Natural killer cell (primary cell): ENCODE data around the gene STX8. TPM values are rescaled to one million over a fixed set of nuclear protein-coding genes. Genes with fewer than 3 reads are reported as not detected.

ENCODE experiments used
- ATAC-seq, 3 donors: fragments of 150-1000 bp in 2 of 3; fragments of 200-7000 bp in 1 of 3; cut with Tn5 transposase; 1 replicate in 1 of 3; 2 replicates in 2 of 3; pipeline ENCODE4 v1.10.0; 2021; ENCODE audit warnings: mild to moderate bottlenecking in 2 of 3, moderate library complexity in 2 of 3
- DNase-seq, 2 donors: peaks; one replicate each; pipeline versions ENCODE4 v3.0.0 to v3.0.0-alpha.2; 2013 to 2021; ENCODE audit warnings: mixed read lengths in 1 of 2
- H3K27ac ChIP-seq: one replicate; pipeline ENCODE4 v1.5.1; 2013; ENCODE audit warnings: mild to moderate bottlenecking, low read length
- H3K27me3 ChIP-seq: one replicate; pipeline ENCODE4 v1.6.1; 2013; ENCODE audit warnings: low read length; ENCODE audit not compliant: control insufficient read depth, insufficient read depth
- H3K36me3 ChIP-seq: one replicate; pipeline ENCODE4 v1.6.1; 2013; ENCODE audit warnings: low read length; ENCODE audit not compliant: control insufficient read depth, insufficient read depth
- H3K4me1 ChIP-seq: one replicate; pipeline ENCODE4 v1.6.1; 2013; ENCODE audit warnings: low read length; ENCODE audit not compliant: control insufficient read depth, insufficient read depth
- H3K4me3 ChIP-seq: one replicate; pipeline ENCODE4 v1.5.1; 2013; ENCODE audit warnings: low read length
- H3K9me3 ChIP-seq: one replicate; pipeline ENCODE4 v1.6.1; 2013; ENCODE audit warnings: low read length; ENCODE audit not compliant: control insufficient read depth, insufficient read depth
- H3K27ac Mint-ChIP-seq, 2 donors: one replicate each; pipeline ENCODE4 v1.8.0; 2022; ENCODE audit warnings: mild to moderate bottlenecking in 2 of 2, mixed read lengths in 2 of 2, moderate library complexity in 1 of 2
- H3K27me3 Mint-ChIP-seq, 2 donors: one replicate each; pipeline ENCODE4 v1.8.0; 2022; ENCODE audit warnings: low read depth in 2 of 2, mixed read lengths in 2 of 2
- H3K36me3 Mint-ChIP-seq: one replicate; pipeline ENCODE4 v1.8.0; 2022; ENCODE audit warnings: mixed read lengths
- H3K4me1 Mint-ChIP-seq, 2 donors: one replicate each; pipeline ENCODE4 v1.8.0; 2022; ENCODE audit warnings: mixed read lengths in 2 of 2
- H3K4me3 Mint-ChIP-seq: one replicate; pipeline ENCODE4 v1.8.0; 2022; ENCODE audit warnings: mild to moderate bottlenecking, moderate library complexity, mixed read lengths
- H3K9me3 Mint-ChIP-seq, 2 donors: one replicate each; pipeline ENCODE4 v1.8.0; 2022; ENCODE audit warnings: mixed read lengths in 2 of 2
- CTCF ChIP-seq: fragments of 200-600 bp; IDR thresholded peaks from one replicate; pipeline ENCODE4 v1.8.0; 2022; ENCODE audit warnings: antibody characterized with exemption
- WGBS: methylation state at CpG from one replicate; pipeline ENCODE4 v1.1.7; 2013; ENCODE audit warnings: missing lambda C conversion rate; ENCODE audit not compliant: insufficient coverage; 5-methylcytosine and 5-hydroxymethylcytosine counted together
- intact Hi-C: fragments of 100-400 bp; cut with micrococcal nuclease; formaldehyde crosslinking; loops from one replicate; pipeline ENCODE4 v1.14.2; 2022
- total RNA-seq, 4 donors: library from RNA; stranded (reverse); fragments of 120-200 nt in 1 of 4; gene quantifications; one replicate each; pipeline versions ENCODE4 v1.2.3 to v1.2.4, GENCODE V29; 2013 to 2022

STX8 gene
- total RNA-seq, 3 donors from 2014 or later (not counting 1 experiment from before 2014, with no cell fraction given): 96.3 to 141 (median 120) TPM

GRCh38 chr17:9224485-9224884 lies 351.1 kb downstream of the STX8 start:
- Histone ChIP-seq H3K4me1 (no peaks in the 10 kb centered on the region), H3K27ac (no peak overlapping the region), H3K9me3 (no peaks in the 10 kb centered on the region), H3K4me3 (no peak overlapping the region), H3K36me3 (no peaks in the 10 kb centered on the region), H3K27me3 (no peaks in the 10 kb centered on the region)
- ATAC-seq (no peak), DNase-seq (no peak)
- Mint-ChIP-seq H3K27me3 (no peaks in the 10 kb centered on the region), H3K36me3 (no peaks in the 10 kb centered on the region), H3K27ac (no peak overlapping the region), H3K9me3 (no peaks in the 10 kb centered on the region), H3K4me1 (no peaks in the 10 kb centered on the region), H3K4me3 (no peak overlapping the region)
- 95% methylated on average over 7 of the region's 7 CpGs for WGBS
- intact Hi-C loops: no loop called here
- no peak for TF ChIP-seq CTCF

GRCh38 chr17:9223531-9223930 lies 352.1 kb downstream of the STX8 start:
- DNase-seq: no peak
- no peak overlapping the region for H3K4me3 ChIP-seq

GRCh38 chr17:9221922-9222180 lies 353.8 kb downstream of the STX8 start:
- no peaks in the 10 kb centered on the region for H3K36me3 ChIP-seq
- 98% methylated on average over 5 of the region's 5 CpGs for WGBS
- no peak overlapping the region for H3K4me3 Mint-ChIP-seq
- H3K9me3 Mint-ChIP-seq: no peaks in the 10 kb centered on the region
- no peak overlapping the region for H3K27ac ChIP-seq
- no peaks in the 10 kb centered on the region for H3K27me3 ChIP-seq
- no peak overlapping the region for H3K4me3 ChIP-seq
- ATAC-seq (no peak), DNase-seq (no peak)
- TF ChIP-seq CTCF: no peak
- no peaks in the 10 kb centered on the region for H3K4me1 Mint-ChIP-seq
- intact Hi-C loops: no loop called here
- no peak overlapping the region for H3K27ac Mint-ChIP-seq
- no peaks in the 10 kb centered on the region for H3K36me3 Mint-ChIP-seq
- no peaks in the 10 kb centered on the region for H3K9me3 ChIP-seq
- no peaks in the 10 kb centered on the region for H3K4me1 ChIP-seq
- peaks cover 0 to 3% of the 10 kb centered on the region in 2 donors for H3K27me3 Mint-ChIP-seq

More at GRCh38 chr17:9223531-9223930, 352.1 kb downstream of the STX8 start:
- Histone ChIP-seq H3K27me3 (no peaks in the 10 kb centered on the region), H3K27ac (no peak overlapping the region), H3K9me3 (no peaks in the 10 kb centered on the region), H3K4me1 (no peaks in the 10 kb centered on the region), H3K36me3 (no peaks in the 10 kb centered on the region)
- Mint-ChIP-seq H3K4me1 (no peaks in the 10 kb centered on the region), H3K27ac (no peak overlapping the region), H3K4me3 (no peak overlapping the region), H3K27me3 (no peaks in the 10 kb centered on the region), H3K36me3 (no peaks in the 10 kb centered on the region), H3K9me3 (no peaks in the 10 kb centered on the region)
- TF ChIP-seq CTCF: no peak
- ATAC-seq: no peak
- WGBS: 84% methylated on average over 7 of the region's 8 CpGs
- intact Hi-C loops: no loop called here

- intact Hi-C loops: no loop called here
- Mint-ChIP-seq H3K4me1 (no peaks in the 10 kb centered on the region), H3K4me3 (no peak overlapping the region), H3K36me3 (peaks cover 2% of the 10 kb centered on the region), H3K9me3 (peaks cover 0 to under 1% of the 10 kb centered on the region in 2 donors), H3K27me3 (peaks cover 1 to 3% of the 10 kb centered on the region in 2 donors), H3K27ac (no peak overlapping the region)
- Histone ChIP-seq H3K4me3 (no peak overlapping the region), H3K4me1 (no peaks in the 10 kb centered on the region), H3K36me3 (no peaks in the 10 kb centered on the region), H3K27ac (no peak overlapping the region), H3K27me3 (no peaks in the 10 kb centered on the region), H3K9me3 (no peaks in the 10 kb centered on the region)
- no peak for TF ChIP-seq CTCF
- ATAC-seq: no peak
- WGBS: 91% methylated on average over 24 of the region's 25 CpGs
- no peak for DNase-seq
These were observed 354.3 kb downstream of the STX8 start for GRCh38 chr17:9221147-9221921.
